K562 (cell line): Measurements from ENCODE around the gene HSPA1L. TPM values are rescaled to one million over a fixed set of nuclear protein-coding genes. Genes with fewer than 3 reads are reported as not detected.
"Not testable (repeated sequence)": the region's sequence is repeated elsewhere in the genome, so short reads cannot be mapped to it uniquely, and the experiment has no call there.

Experiments
- CBX1 ChIP-seq: sonication (generic); IDR thresholded peaks from 2 replicates; pipeline ENCODE4 v1.6.1; 2016; ENCODE audit warnings: antibody characterized with exemption, low read depth, mild to moderate bottlenecking
- GTF2A2 ChIP-seq: IDR thresholded peaks from 2 replicates; pipeline ENCODE4 v1.6.1; 2016; ENCODE audit warnings: mild to moderate bottlenecking, missing genetic modification characterization, missing compliant biosample characterization
- HBP1 ChIP-seq: fragments of 450-650 bp; formaldehyde crosslinking; IDR thresholded peaks from 2 replicates; pipeline ENCODE4 v1.4.0; 2022; ENCODE audit warnings: missing genetic modification characterization
- JUN ChIP-seq, 2 experiments: sonication (generic) in 1 of 2; formaldehyde crosslinking in 1 of 2; IDR thresholded peaks; 2 replicates each; pipeline versions ENCODE4 v1.6.1 to v1.8.0; 2012 to 2022; ENCODE audit warnings: borderline replicate concordance in 2 of 2, mild to moderate bottlenecking in 2 of 2, improper control_type of control experiment in 1 of 2, low read depth in 1 of 2, low read length in 1 of 2, missing genetic modification reagents in 1 of 2
- KDM1A ChIP-seq, 2 experiments: fragments of 450-650 bp; IDR thresholded peaks; 2 replicates each; pipeline ENCODE4 v1.6.1; 2016; ENCODE audit warnings: mild to moderate bottlenecking in 2 of 2
- MLLT1 ChIP-seq, 2 experiments: fragments of 450-650 bp; IDR thresholded peaks; 2 replicates each; pipeline ENCODE4 v1.6.1; 2016
- TEAD1 ChIP-seq, 2 experiments: fragments of 450-650 bp in 1 of 2; sonication (generic) in 1 of 2; formaldehyde crosslinking; IDR thresholded peaks; 2 replicates each; pipeline versions ENCODE4 v1.4.0 to v1.8.0; 2020 to 2022; ENCODE audit warnings: mild to moderate bottlenecking in 2 of 2, missing genetic modification reagents in 1 of 2
- polyA plus RNA-seq, 8 experiments: library from polyadenylated mRNA; depleted of rRNA in 4 of 8; stranded (reverse) in 5 of 8; unstranded in 3 of 8; fragments of >200 nt; fragmentation: Nextera tagmentation in 2 of 8; fragmentation: Illumina TruSeq in 1 of 8; extraction: Ambion mirVana in 2 of 8; extraction: Trizol in 1 of 8; gene quantifications; 2 replicates each; pipeline versions ENCODE4 v1.2.1 to v1.2.3, GENCODE V29; 2011 to 2014; ENCODE audit warnings: inconsistent platforms in 1 of 8, missing spikeins in 1 of 8
- total RNA-seq, 7 experiments: library from RNA; depleted of rRNA in 6 of 7; stranded (reverse); fragments of >200 nt in 6 of 7; fragmentation: Illumina TruSeq in 2 of 7; extraction: Trizol in 2 of 7; gene quantifications; 2 replicates each; pipeline versions ENCODE4 v1.2.1 to v1.2.3, GENCODE V29; 2011 to 2021; ENCODE audit warnings: low replicate concordance in 1 of 7
- TF ChIP-seq, protein P1 (sequence below): sonication (generic); formaldehyde crosslinking; IDR thresholded peaks from 2 replicates; pipeline ENCODE4 v1.9.0; 2022; ENCODE audit warnings: mild to moderate bottlenecking, missing genetic modification reagents
- TF ChIP-seq, protein P2 (sequence below): fragments of 250-450 bp; sonication (Bioruptor Pico); IDR thresholded peaks from 2 replicates; pipeline ENCODE4 v1.4.0; 2020
- TF ChIP-seq, protein P3 (sequence below): fragments of 450-650 bp; IDR thresholded peaks from 2 replicates; pipeline ENCODE4 v1.7.0; 2016; ENCODE audit warnings: borderline replicate concordance

Gene HSPA1L
- total and polyA plus RNA-seq, 9 of the 15 experiments (the other 6 are each of a cell fraction or from before 2014, with no cell fraction given): 0.14 to 2.1 (median 1.3) TPM

GRCh38 chr6:31864123-31864562 lies 49.1 kb upstream of the HSPA1L start (continued):
- 0 out of 2 replicates have a peak, but pooled peaks have one; percentile 2 for TF ChIP-seq HBP1 (CRISPR knock-in tag)
- TF ChIP-seq TEAD1 (CRISPR knock-in tag; IDR thresholded peaks at IDR 0.05): 0 out of 4 replicates have a peak, but pooled peaks of 1 of the 2 experiments have one; percentile 1
- TF ChIP-seq CBX1: 0 out of 2 replicates have a peak, but pooled peaks have one; percentile 15
- TF ChIP-seq, protein P1, sequence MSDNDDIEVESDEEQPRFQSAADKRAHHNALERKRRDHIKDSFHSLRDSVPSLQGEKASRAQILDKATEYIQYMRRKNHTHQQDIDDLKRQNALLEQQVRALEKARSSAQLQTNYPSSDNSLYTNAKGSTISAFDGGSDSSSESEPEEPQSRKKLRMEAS: peak; percentile 7; the same call in 1 of the 2 replicates
- TF ChIP-seq MLLT1 (IDR thresholded peaks at IDR 0.05): 0 out of 4 replicates have a peak, but pooled peaks of 1 of the 2 experiments have one; percentile 42
- TF ChIP-seq, protein P2, sequence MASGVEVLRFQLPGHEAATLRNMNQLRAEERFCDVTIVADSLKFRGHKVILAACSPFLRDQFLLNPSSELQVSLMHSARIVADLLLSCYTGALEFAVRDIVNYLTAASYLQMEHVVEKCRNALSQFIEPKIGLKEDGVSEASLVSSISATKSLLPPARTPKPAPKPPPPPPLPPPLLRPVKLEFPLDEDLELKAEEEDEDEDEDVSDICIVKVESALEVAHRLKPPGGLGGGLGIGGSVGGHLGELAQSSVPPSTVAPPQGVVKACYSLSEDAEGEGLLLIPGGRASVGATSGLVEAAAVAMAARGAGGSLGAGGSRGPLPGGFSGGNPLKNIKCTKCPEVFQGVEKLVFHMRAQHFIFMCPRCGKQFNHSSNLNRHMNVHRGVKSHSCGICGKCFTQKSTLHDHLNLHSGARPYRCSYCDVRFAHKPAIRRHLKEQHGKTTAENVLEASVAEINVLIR: 0 out of 2 replicates have a peak, but pooled peaks have one; percentile 4
- TF ChIP-seq, protein P3, sequence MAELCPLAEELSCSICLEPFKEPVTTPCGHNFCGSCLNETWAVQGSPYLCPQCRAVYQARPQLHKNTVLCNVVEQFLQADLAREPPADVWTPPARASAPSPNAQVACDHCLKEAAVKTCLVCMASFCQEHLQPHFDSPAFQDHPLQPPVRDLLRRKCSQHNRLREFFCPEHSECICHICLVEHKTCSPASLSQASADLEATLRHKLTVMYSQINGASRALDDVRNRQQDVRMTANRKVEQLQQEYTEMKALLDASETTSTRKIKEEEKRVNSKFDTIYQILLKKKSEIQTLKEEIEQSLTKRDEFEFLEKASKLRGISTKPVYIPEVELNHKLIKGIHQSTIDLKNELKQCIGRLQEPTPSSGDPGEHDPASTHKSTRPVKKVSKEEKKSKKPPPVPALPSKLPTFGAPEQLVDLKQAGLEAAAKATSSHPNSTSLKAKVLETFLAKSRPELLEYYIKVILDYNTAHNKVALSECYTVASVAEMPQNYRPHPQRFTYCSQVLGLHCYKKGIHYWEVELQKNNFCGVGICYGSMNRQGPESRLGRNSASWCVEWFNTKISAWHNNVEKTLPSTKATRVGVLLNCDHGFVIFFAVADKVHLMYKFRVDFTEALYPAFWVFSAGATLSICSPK: peak; percentile 84
- TF ChIP-seq KDM1A (IDR thresholded peaks at IDR 0.05): peak in 1 of 2 experiments; percentile 48; a peak in 2 of 4 replicates
- 0 out of 2 replicates have a peak, but pooled peaks have one; percentile 5 for TF ChIP-seq JUN (IDR thresholded peaks at IDR 0.05; ENCODE audit: borderline replicate concordance, low read depth, low read length)
- not testable (repeated sequence) for TF ChIP-seq JUN (CRISPR knock-in tag; IDR thresholded peaks at IDR 0.05; ENCODE audit: borderline replicate concordance)
- TF ChIP-seq GTF2A2: peak; percentile 54; the same call in 1 of the 2 replicates
